ENCODE data around the gene UBE2U. TPM values are rescaled to one million over a fixed set of nuclear protein-coding genes. Genes with fewer than 3 reads are reported as not detected.

UBE2U gene
- total RNA-seq, 1 experiment from 2014 or later, result not detected

DNA sequence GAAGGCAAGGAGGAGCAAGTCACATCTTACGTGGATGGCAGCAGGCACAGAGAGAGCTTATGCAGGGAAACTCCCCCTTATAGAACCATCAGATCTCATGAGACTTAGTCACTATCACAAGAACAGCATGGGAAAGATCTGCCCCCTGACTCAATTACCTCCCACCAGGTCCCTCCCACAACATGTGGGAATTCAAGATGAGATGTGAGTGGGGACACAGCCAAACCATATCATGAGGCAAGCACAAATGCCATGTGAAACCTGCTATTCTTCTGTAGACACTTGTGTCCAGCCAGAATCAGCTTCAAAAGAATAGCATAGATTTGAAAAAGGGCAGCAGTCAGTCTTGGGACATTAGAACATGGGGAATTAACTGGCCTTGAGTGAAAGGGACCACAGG is 32.2 kb upstream of the UBE2U start (continued):
- TF ChIP-seq, protein P1, sequence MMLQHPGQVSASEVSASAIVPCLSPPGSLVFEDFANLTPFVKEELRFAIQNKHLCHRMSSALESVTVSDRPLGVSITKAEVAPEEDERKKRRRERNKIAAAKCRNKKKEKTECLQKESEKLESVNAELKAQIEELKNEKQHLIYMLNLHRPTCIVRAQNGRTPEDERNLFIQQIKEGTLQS (IDR thresholded peaks at IDR 0.05), result no peak
- TF ChIP-seq CBX3 (IDR thresholded peaks at IDR 0.05; ENCODE audit: low read depth) (no peak), FOSL1 (IDR thresholded peaks at IDR 0.05; ENCODE audit: low read depth) (no peak)

DNA sequence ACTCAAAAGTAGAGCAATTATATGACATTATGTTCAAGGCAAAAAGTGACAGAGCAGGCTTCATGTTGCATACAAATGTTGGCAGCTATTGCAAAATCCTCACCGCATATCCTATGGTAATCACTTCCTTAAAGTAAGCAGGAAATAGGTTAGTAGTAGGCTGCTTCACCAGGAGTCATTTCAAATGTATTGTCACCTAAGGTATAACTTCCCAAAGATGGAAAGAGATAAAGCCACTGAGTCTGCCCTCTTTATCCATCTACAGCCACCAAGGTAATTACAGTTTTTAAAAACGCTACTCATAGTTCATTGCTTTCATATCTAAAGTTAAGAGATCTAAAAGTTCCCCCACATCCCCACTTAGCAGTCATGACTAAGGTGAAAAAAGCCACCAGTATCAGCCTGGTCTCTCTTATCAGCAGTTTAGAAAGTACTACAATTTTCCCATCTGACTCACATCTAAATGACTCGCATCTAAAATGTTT is 31.6 kb upstream of the UBE2U start:
- H3K79me2 ChIP-seq (ENCODE audit: insufficient read depth, low read length), result no peaks in the 10 kb centered on the region

More for the DNA sequence above, 31.6 kb upstream of the UBE2U start:
- CTCF ChIA-PET, result no interaction called here
- RAD21 ChIA-PET (ENCODE audit: low non-redundant PET in 1 of 2, low total read pairs in 2 of 2, uncharacterized antibody in 2 of 2, unreplicated experiment in 2 of 2), result no interaction called here
- Histone ChIP-seq H3K4me3 (replicated peaks in 1 of 2; ENCODE audit: low read depth in 1 of 2, low read length in 2 of 2) (no peak overlapping the region), H3K4me2 (ENCODE audit: low read length) (peak overlapping the region; percentile 29), H2AFZ (ENCODE audit: low read depth, low read length, poor library complexity, severe bottlenecking) (no peak overlapping the region), H3K4me1 (ENCODE audit: control insufficient read depth in 1 of 2, insufficient read depth in 2 of 2, low read length in 2 of 2) (peaks cover 4 to 21% of the 10 kb centered on the region in 2 experiments; a peak in 3 of 4 replicates), H4K20me1 (ENCODE audit: insufficient read depth) (no peaks in the 10 kb centered on the region), H3K9me3 (ENCODE audit: control insufficient read depth in 1 of 2, insufficient read depth in 1 of 2, low read depth in 1 of 2, low read length in 2 of 2) (no peaks in the 10 kb centered on the region), H3K36me3 (ENCODE audit: control insufficient read depth in 1 of 2, insufficient read depth in 2 of 2, low read length in 2 of 2) (no peaks in the 10 kb centered on the region), H3K27me3 (ENCODE audit: insufficient read depth, low read length) (no peaks in the 10 kb centered on the region), H3K27ac (ENCODE audit: low read depth, low read length) (peak overlapping the region; percentile 53), H3K9me2 (ENCODE audit: insufficient read depth) (no peaks in the 10 kb centered on the region; the same call in 1 of the 2 replicates), H3K9ac (ENCODE audit: low read length) (peak overlapping the region; percentile 14; the same call in 1 of the 2 replicates)
- POLR2A ChIA-PET, result no interaction called here
- ATAC-seq (peak; percentile 67), DNase-seq (ENCODE audit: low read depth, low spot score) (peak; percentile 13)
- intact Hi-C loops (cut with micrococcal nuclease), result no loop called here
- BruUV-seq (replicated peaks), result no TSS peak
- TF ChIP-seq, protein P2, sequence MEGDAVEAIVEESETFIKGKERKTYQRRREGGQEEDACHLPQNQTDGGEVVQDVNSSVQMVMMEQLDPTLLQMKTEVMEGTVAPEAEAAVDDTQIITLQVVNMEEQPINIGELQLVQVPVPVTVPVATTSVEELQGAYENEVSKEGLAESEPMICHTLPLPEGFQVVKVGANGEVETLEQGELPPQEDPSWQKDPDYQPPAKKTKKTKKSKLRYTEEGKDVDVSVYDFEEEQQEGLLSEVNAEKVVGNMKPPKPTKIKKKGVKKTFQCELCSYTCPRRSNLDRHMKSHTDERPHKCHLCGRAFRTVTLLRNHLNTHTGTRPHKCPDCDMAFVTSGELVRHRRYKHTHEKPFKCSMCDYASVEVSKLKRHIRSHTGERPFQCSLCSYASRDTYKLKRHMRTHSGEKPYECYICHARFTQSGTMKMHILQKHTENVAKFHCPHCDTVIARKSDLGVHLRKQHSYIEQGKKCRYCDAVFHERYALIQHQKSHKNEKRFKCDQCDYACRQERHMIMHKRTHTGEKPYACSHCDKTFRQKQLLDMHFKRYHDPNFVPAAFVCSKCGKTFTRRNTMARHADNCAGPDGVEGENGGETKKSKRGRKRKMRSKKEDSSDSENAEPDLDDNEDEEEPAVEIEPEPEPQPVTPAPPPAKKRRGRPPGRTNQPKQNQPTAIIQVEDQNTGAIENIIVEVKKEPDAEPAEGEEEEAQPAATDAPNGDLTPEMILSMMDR (IDR thresholded peaks at IDR 0.05 in 2 of 3, conservative IDR thresholded peaks at IDR 0.05 in 1 of 3; ENCODE audit: borderline replicate concordance in 1 of 3, insufficient read depth in 1 of 3, low read depth in 2 of 3, low read length in 2 of 3), result no peak
- TF ChIP-seq FOSL1 (IDR thresholded peaks at IDR 0.05; ENCODE audit: low read depth), result peak; percentile 43
- TF ChIP-seq CEBPB (IDR thresholded peaks at IDR 0.05; ENCODE audit: low read depth), result peak; percentile 80; the same call in 1 of the 2 replicates
- TF ChIP-seq POLR2A (IDR thresholded peaks at IDR 0.05; ENCODE audit: borderline replicate concordance, extremely low read depth, insufficient read depth, insufficient read length), result no peak
- no peak for TF ChIP-seq EZH2phosphoT487 (IDR thresholded peaks at IDR 0.05; ENCODE audit: borderline replicate concordance)
- TF ChIP-seq POLR2AphosphoS5 (IDR thresholded peaks at IDR 0.05; ENCODE audit: low read depth, low read length), result no peak
- TF ChIP-seq, protein P3, sequence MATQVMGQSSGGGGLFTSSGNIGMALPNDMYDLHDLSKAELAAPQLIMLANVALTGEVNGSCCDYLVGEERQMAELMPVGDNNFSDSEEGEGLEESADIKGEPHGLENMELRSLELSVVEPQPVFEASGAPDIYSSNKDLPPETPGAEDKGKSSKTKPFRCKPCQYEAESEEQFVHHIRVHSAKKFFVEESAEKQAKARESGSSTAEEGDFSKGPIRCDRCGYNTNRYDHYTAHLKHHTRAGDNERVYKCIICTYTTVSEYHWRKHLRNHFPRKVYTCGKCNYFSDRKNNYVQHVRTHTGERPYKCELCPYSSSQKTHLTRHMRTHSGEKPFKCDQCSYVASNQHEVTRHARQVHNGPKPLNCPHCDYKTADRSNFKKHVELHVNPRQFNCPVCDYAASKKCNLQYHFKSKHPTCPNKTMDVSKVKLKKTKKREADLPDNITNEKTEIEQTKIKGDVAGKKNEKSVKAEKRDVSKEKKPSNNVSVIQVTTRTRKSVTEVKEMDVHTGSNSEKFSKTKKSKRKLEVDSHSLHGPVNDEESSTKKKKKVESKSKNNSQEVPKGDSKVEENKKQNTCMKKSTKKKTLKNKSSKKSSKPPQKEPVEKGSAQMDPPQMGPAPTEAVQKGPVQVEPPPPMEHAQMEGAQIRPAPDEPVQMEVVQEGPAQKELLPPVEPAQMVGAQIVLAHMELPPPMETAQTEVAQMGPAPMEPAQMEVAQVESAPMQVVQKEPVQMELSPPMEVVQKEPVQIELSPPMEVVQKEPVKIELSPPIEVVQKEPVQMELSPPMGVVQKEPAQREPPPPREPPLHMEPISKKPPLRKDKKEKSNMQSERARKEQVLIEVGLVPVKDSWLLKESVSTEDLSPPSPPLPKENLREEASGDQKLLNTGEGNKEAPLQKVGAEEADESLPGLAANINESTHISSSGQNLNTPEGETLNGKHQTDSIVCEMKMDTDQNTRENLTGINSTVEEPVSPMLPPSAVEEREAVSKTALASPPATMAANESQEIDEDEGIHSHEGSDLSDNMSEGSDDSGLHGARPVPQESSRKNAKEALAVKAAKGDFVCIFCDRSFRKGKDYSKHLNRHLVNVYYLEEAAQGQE (IDR thresholded peaks at IDR 0.05; ENCODE audit: low read depth), result no peak
- TF ChIP-seq YY1 (IDR thresholded peaks at IDR 0.05; ENCODE audit: extremely low read depth, insufficient replicate concordance, low read depth, low read length), result no peak
- TF ChIP-seq ZNF274 (IDR thresholded peaks at IDR 0.05; ENCODE audit: low read depth, low read length), result no peak
- TF ChIP-seq EGR1 (IDR thresholded peaks at IDR 0.05; ENCODE audit: low read depth), result no peak
- TF ChIP-seq EZH2 (IDR thresholded peaks at IDR 0.05), result no peak
- TF ChIP-seq, protein P1 (IDR thresholded peaks at IDR 0.05), result no peak
